HG03097 (cell line): ENCODE results near the gene MCF2L2.
"Not testable (repeated sequence)": the region's sequence is repeated elsewhere in the genome, so short reads cannot be mapped to it uniquely, and the experiment has no call there.

Experiments
- ATAC-seq: cut with Tn5 transposase; IDR thresholded peaks from one replicate; pipeline ENCODE4 v1.9.1; 2021; ENCODE audit not compliant: unreplicated experiment, low FRiP score

MCF2L2 gene

DNA sequence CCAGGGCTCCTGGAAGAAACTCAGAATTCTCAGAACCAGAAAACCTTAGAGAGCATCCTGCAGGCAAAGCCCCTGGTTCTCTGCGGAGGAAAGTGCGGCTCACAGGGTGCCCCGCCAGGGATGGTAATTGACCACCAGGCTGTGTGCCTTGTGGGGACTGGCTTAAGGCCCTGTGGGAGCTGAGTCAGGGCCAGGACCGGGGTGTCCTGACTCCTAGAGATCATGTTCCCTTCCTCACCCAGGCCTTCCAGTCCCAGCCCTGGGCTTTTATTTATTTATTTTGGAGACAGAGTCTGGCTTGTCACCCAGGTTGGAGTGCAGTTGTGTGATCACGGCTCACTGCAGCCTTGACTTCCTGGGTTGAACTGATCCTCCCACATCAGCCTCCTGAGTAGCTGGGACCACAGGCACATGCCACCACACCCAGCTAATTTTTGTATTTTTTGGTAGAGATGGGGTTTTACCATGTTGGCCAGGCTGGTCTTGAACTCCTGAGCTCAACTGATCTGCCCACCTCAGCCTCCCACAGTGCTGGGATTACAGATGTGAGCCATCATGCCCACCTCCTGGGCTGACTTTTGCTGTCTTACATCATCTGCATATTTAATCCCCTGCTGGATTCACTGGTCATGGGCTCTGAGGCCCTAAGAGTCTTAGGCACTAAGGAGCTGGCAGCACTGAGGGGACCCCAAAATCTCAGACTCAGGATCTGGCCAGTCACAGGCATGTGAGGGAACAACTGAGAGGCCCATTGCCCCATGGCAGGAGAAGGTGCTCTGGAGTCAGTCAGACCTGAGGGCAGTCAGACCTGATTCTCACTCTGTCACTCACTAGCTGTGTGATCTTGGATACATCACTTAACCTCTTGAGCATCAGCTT lies 245.4 kb downstream of the MCF2L2 start:
- no peak for ATAC-seq

DNA sequence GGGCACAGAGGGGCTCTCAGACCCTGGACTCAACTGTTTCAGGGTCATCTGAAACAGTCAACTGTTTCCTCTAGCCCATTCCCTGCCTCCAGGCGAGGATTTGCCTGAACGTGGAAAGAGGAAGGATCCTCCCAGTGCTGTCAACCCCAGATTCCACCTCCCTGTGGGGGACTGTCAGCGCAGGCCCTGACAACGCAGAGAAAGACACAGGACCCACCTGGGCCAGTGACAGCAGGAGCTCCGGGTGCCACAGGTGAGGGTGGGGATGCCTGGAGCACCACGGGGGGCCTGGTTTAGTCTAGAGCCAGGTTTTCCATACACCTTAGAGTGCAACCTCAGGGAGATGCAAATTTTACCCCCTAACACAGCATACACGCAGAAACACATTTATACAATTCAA lies 246.3 kb downstream of the MCF2L2 start:
- no peak for ATAC-seq

DNA sequence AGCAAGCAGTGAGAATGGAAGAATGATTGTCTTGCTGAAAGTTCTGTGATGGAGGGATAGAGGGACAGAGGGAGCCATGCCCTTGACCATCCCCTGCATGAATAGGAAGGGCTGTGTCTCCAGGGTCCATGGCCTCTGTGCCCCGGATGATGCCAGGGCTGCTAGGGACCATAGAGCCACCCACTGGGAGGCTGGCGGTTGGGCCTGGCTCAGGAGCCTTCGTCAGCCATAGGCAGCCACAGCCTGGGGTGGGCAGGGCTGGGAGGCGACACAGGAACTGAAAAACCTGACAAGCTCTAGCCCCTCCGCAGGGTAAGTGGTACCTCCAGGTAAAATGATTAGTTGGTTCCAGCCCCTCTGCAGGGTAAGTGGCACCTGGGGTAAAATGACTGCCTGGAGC lies 246.8 kb downstream of the MCF2L2 start:
- no peak for ATAC-seq

DNA sequence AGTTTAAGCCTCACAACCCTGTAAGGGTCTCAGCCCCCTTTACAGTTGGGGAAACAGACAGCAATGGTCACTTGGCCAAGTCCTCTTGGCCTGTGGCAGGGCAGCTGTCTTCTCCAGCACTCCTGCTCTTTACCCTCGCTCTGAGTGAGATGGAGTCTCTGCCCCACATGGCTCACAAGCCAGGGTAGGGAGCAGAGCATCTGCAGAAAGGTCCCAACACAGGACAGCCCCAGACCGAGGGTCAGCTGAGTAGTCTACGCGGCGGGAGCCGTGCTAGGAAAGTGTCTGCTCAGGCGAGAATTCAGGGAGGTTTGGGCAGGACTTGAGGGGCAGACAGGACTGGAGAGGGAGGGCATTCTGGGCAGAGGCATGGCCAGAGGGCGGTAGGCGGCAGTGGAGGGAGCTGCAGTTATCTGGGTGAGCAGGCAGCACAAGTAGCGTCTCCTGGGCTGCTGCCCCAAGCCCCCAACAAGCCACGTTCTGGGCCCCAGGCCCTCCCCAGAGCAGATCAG lies 247.6 kb downstream of the MCF2L2 start:
- ATAC-seq = no peak

DNA sequence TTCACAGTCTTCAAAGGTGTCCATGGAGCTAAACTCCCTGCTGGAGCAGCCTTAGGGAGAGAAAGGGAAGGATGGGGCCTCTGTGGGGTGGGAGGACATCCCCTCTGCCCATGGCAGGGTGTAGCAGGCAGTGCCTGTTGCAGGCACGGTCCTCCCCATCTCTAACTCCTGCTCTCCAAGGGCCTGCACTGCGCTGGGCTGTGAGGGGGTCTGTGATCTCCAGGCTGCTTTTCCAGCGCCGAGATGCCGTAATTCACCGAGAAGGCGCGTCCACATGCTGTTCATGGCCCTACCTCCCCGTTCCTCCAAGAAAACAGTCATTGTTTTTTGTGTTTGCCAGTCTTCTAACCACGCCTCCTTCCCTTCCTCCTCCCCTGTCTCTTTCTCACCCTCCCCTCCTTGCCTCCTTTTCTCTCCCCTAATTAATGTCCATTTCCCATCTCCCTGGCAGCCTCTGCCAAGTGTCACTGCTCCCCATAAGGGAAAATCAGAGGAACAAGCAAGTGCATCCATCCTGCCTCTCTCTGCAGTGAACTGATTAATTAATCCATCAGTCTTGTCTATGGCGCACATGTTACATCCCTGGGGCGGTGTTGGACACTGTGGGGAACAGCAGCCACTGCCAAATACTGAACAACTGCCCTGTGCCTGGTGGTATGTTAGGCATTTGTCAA lies 248.2 kb downstream of the MCF2L2 start:
- ATAC-seq = no peak

DNA sequence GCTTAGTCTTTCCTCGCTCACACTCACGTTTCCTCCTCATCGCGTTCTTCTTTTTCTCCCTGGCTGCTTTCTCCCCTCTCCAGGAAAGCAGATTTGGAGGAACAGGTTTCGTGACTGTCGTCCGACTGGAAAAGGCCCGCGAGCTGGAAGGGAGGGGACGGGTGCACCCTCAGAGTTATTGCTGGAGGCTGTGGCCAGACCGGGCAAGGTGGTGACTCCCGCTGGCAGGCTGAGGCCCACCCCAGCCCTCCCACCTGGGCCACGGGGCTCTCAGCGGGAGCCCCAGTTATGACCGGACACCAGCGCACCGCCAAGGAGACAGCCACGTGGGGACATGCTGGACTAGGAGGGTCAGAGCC lies 248.9 kb downstream of the MCF2L2 start:
- not testable (repeated sequence) for ATAC-seq

DNA sequence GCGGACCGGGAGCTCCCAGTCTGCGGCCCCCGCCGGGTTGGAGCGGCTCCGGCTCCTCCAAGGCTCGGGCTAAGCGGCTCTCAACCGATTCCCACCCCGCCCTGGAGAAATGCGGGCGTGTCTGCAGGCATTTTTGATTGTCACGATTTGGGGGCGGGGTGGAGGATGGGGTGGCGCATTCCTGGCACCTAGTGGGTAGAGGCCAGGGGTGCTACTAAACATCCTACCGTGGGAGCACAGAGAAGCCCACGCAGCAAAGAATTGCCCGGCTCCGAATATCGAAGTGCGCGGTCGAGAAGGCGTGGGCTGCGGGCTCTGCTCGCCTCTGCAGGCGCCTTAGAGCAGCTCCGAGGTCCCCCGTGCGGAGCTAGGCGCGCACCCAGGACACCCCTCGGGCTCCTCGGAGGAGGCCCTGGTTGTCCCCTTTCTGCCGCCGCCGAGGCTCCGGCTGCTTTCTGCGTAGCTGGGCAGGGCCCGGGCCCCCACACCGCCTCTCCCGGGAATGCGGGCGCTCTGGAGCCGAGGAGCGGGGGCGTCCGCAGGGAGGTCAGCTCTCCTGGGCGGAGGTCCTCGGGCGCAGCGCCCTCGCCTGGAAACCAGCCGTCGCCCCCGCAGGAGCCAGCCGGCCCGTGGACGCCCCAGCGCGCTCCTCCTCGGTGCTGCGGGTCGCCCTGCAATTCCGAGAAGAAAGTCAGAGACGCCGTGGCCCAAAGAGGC lies 249.4 kb downstream of the MCF2L2 start:
- no peak for ATAC-seq

DNA sequence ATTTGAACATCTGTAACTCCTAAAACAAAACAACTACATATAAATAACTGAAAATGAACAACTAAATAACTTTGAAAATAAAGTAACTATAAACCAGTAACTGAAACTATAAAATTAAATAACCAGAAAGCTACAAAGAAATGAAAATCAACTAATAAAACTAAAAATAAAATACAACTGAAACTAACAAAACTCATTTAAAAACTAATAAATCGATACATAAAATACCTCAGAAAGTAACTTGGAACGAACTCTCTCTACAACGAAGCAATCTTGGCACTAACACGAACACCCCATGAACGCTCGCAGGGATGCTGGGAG lies 249.9 kb downstream of the MCF2L2 start:
- ATAC-seq = no peak

DNA sequence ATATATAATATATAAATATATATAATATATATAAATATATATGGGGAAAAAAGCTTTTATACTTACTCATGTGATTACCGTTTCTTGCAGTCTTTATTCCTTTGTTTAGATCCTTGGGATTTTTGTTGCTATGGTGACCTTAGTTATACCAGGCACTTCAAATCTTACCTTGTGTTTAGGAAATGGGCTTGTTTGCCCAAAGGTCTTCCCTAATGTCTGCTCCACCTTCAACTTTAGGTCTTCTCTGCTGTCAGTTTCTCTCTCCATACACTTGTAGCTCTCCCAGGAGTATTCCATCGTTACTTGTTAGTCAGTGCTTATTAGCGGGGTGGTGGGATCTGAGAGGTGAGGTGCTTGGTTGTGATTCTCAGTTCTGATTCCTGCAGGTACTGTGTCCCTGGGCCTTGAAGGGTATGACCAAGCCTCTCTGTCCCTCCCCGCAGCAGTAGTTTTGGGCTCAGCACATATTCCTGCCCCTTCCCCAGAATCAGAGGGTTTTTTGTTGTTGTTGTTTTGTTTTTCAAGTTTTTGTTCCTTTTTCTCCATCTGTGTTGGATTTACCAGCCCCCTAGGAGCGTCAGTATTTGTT lies 256.3 kb downstream of the MCF2L2 start:
- ATAC-seq = no peak

DNA sequence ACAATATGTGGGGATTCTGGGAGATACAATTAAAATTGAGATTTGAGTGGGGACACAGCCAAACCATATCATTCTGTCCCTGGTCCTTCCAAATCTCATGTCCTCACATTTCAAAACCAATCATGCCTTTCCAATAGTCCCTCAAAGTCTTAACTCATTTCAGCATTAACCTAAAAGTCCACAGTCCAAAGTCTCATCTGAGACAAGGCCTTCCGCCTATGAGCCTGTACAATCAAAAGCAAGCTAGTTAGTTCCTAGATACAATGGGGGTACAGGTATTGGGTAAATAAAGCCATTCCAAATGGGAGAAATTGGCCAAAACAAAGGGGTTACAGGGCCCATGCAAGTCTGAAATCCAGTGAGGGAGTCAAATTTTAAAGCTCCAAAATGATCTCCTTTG lies 260.4 kb downstream of the MCF2L2 start:
- ATAC-seq = not testable (repeated sequence)

DNA sequence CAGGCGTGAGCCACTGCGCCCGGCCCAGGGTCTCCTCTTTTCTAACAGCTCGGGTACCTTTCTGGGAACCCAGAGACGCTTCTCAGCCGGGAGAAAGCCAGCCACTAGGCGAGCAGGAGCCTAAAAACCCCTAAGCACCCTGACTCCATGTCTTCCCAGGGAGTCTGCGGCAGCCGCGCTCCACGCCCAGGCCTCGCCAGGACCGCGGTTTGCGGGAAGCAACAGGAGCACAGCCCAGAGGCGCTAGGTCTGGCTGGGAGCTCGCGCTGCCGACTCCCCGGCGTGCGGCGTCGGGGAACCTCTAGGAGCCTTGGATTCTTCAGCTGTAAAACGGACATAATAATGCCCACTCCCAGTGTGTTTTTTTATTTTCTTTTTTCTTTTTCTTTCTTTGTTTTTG lies 264.9 kb downstream of the MCF2L2 start:
- ATAC-seq = no peak

DNA sequence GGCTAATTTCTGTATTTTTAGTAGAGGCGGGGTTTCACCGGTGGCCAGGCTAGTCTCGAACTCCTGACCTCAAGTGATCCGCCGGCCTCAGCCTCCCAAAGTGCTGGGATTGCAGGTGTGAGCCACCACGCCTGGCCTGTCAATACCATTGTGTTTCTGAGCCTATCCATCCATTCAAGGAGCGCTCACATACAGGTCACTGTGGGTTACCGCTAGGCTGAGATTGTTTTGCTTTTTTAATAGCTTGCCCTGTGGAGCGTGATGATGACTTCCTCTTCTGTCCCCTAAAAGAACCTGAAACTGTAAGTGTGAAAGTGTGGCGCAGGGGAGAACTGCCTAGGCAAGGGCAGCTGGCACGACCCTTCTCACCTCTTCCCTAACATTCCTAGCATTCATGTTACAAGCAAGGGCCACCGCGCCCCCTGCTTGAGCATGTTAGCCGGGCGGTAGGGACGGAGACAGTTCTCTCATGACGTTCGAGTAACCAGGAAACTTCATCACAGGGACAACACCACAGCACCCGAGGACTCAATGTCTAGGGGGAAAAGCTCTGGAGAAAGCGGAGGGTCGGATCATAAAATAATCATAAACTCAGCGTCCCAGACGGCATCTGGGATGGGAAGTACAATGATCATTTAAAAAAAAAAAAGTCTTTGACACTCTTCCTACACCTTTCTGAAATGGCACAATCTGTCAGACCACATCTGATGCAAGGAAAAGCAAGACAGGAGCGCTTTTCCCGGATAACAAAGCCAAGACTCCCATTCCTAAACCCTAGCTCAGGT lies 266.7 kb downstream of the MCF2L2 start:
- peak; percentile 74 for ATAC-seq

DNA sequence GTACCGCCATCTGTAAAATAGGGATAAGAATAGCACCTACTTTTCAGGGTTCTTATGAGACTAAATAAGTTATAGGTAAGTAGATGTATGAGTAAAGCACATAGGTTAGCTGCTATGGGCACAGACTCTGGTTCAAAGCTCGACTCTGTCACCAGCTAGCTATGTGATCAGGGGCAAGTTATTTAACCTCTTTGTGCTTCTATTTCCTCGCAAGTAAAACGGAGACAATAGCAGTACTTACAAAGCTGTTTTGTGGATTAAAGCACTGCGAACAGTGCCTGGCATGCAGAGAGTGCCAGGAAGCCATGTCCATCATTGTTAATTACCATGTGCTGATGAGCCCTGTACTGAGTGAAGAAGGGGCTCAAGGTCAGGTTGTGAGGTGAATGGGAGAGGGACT lies 267.8 kb downstream of the MCF2L2 start:
- ATAC-seq = no peak

DNA sequence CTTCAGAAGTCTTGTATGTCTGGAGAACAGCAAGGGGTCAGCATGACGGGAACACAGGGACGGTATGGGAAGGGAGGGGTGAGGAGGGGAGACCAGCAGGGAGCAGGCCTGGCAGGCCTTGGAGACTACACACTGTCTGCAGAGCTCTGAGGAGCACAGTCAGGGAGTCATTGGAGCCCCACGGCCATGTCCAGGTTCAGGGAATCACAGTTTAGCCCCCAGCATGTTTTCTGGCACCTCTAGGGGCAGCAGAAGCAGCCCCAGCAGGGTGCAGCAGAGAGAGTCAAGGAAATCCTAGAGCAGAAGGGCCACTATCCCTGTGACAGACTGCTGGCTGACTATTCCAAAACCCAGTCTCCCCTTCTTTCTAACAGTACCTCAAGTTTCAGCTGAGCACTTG lies 269.1 kb downstream of the MCF2L2 start:
- no peak for ATAC-seq

DNA sequence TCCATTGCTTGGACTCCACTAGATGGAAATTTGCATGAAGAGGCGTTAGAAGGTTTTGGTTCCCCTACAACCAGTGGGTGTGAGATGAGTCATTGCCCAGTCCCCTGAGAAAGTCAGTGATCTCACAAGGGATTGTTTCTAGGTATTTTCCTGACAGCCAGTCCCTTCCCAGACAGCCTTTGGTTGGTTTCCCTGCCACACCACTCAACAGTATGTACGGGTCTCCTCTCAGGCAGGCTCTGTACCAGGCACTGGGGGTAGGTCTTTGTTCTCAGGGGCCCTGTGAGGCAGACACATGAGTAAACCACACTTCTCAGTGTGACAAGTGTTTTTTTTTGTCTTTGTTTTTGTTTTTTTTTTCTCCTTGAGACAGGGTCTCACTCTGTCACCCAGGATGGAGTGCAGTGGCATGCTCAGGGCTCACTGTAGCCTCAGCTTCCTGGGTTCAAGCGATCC lies 269.8 kb downstream of the MCF2L2 start:
- ATAC-seq = peak; percentile 47

DNA sequence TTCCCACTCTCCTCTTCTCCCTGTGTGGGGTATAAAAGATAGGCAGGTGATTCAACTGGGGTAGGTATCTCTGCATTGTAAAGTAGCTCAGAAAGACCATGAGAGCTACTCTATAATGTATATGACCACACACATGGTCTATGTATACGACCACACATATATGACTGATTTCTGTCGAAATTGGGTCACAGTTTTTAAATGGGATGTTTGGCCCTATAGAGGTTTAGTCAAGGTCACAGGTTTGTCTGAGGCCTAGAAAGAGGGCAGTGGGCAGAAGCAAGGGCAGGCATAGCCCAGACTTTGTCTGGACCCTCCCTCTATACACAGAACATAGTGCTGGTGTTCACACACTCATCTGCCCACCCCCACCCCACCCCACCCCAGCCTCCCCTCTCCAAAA lies 270.3 kb downstream of the MCF2L2 start:
- ATAC-seq = peak; percentile 13

DNA sequence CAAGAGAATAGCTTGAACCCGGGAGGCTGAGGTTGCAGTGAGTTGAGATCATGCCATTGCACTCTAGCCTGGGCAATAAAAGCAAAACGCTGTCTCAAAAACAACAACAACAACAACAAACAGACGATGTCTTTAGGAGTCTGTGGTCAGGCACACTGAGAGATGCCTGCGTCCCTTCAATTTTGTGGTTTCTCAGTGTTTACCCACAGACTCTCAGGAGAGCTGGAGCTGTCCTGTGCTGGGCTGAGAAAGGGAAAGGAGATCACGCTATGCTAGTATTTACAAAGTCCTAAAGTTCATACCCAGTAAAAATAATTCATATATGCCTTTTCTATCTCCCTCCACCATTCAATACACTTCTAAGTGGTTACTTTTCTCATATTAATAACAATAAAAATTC lies 272.2 kb downstream of the MCF2L2 start:
- ATAC-seq = no peak

DNA sequence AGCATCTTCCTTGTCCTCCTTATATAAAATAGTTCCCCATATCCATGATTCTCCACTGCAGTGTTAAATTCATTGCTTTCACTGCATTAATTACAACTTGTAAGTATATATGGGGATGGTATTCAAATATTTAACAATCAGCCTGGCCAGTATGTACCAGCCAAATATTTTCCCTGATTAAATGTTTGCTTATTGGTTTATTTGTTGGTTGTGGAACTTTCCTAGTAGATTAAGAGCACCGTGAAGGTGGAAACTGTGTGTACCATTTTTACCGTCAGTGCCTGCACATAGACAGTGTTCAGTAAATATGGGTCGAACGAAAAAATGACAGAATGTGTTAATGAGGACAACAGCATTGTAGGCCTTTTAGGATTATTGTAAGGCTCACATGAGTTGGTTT lies 272.9 kb downstream of the MCF2L2 start:
- no peak for ATAC-seq

DNA sequence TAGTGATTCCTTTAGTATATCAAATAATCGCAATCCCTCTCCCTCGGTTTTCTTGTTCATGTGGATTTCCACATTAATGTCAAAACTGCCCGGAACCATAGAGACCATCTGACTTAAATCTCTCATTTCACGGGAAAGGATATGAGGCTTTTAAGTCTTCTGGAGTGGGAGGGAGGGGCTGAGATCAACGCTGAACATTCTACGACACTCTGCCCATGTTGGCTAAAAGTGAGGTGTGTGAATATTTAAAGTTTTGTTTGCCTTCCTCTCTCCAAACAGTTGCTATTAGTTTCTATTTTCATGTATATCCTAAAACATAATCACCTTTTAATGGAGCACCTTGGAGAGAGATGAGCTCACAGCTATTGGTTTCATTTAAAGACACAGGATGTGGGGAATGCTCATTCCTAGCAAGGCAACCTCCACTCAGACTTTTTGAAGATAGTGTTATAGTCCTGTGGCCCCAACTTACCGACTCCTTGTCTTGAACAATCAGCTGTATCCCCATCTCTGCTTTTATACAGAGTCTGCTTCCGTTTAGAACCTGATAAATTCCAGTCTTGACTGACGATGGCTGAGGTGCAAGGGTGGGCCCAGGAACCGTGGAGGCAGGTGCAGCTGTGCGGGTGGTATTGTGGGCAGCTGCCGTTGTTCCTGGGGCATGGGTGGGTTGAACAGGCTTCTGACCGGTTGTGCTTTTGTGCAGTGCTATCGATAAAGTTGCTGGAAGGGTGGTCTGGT lies 275.0 kb downstream of the MCF2L2 start:
- no peak for ATAC-seq
